Measurements from ENCODE around the gene BRMS1. TPM values are rescaled to one million over a fixed set of nuclear protein-coding genes. Genes with fewer than 3 reads are reported as not detected.

Gene BRMS1
- total and polyA plus RNA-seq, 4 donors = 21.5 to 55.2 (median 23.4) TPM

DNA sequence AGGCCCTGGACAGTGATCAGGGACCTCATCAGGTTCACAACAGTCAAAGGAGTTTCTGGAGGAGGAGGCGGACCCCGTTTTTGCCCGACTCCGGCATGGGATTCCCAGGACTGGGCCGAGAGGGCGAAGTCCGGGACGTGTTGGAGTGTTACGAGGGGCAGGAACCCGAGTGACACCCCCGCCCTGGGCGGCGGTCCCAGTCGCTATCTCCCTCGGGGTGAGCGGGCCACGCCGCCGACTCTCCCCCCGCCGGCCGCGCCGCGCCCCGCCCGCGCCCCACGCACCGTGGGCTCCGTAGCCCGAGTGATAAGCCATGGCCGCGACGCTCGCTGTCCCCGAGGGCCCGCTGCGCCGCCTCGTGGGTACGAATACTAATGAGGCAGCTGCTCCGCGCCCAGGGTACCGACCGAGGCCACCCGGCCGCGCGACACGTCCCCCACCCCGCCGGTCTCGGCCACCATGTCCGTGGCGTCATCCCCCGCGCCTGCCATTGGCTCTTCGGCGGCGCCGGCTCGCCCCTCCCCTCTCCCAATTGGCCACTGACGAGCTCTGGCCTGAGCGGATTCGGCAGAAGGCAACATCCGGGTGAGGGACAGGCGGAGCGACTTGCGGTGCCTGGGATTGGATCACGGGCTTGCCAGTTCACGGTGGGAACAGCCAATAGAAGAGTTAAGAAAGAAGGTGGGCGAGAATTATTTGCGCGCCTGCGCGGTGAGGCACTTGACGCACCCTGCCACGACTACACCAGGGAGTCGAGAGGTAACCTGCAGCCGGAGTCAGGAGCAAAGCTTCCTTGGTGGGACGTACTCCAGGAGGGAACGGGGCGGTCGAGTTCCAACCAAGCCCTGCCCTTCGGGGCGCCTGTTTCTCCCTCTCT, 56.0 kb downstream of the BRMS1 start, which contains the start of gene YIF1A:
Gene YIF1A, minus strand, starts transcription at position 473 of the 877 bp plus-strand sequence. Its CDS starts 158 bp downstream, at position 315.
- intact Hi-C loops (cut with DNase I) = no loop called here
- Histone ChIP-seq H3K27ac (ENCODE audit: low read depth in 1 of 2, low read length in 2 of 2) (peak within 1 kb of the TSS; percentile 43 to 77), H3K4me1 (ENCODE audit: control insufficient read depth in 1 of 2, insufficient read depth in 2 of 2, low read length in 2 of 2) (no peaks in the 10 kb centered on the region), H3K27me3 (ENCODE audit: control insufficient read depth in 1 of 2, insufficient read depth in 2 of 2, low read length in 1 of 2) (no peaks in the 10 kb centered on the region), H3K4me3 (ENCODE audit: low read length in 2 of 2) (peak within 1 kb of the TSS; percentile 51 to 54), H3K36me3 (ENCODE audit: control insufficient read depth in 1 of 2, insufficient read depth in 2 of 2, low read length in 1 of 2) (no peaks in the 10 kb centered on the region), H3K9me3 (ENCODE audit: control insufficient read depth, low read length) (no peaks in the 10 kb centered on the region)
- DNase-seq (peak; percentile 99 to 100), ATAC-seq (ENCODE audit: low FRiP score) (peak; percentile 97)
- 0% methylated on average over 71 to 87 of the region's 87 CpGs for WGBS, 2 donors

GRCh38 chr11:66287889-66288670, 56.8 kb downstream of the BRMS1 start:
- H3K4me1 ChIP-seq (ENCODE audit: control insufficient read depth in 1 of 2, insufficient read depth in 2 of 2, low read length in 2 of 2) = no peaks in the 10 kb centered on the region
- peak overlapping the region; percentile 51 to 54 for H3K4me3 ChIP-seq (ENCODE audit: low read length in 2 of 2)
- DNase-seq (peak in 1 of 2 donors; percentile 51), ATAC-seq (ENCODE audit: low FRiP score) (no peak)
- H3K36me3 ChIP-seq (ENCODE audit: control insufficient read depth in 1 of 2, insufficient read depth in 2 of 2, low read length in 1 of 2) = no peaks in the 10 kb centered on the region
- H3K9me3 ChIP-seq (ENCODE audit: control insufficient read depth, low read length) = no peaks in the 10 kb centered on the region
- H3K27ac ChIP-seq (ENCODE audit: low read depth in 1 of 2, low read length in 2 of 2) = peak overlapping the region in 1 of 2 donors; percentile 77
- intact Hi-C loops (cut with DNase I) = no loop called here
- WGBS, 2 donors = 22 to 23% methylated on average over 20 of the region's 20 CpGs
- no peaks in the 10 kb centered on the region for H3K27me3 ChIP-seq (ENCODE audit: control insufficient read depth in 1 of 2, insufficient read depth in 2 of 2, low read length in 1 of 2)

Other genes starting within 250 kb of the BRMS1 start
- gene KLC2, start 87.4 kb downstream of the BRMS1 start, total RNA-seq = 10 to 100 TPM; 32.4 to 34.3 TPM
- 10 to 100 TPM; 14.8 to 27.0 TPM for gene KLC2, start 87.4 kb downstream of the BRMS1 start, polyA plus RNA-seq
- gene RAB1B, start 76.5 kb downstream of the BRMS1 start, total RNA-seq = 100 to 1,000 TPM; 102 to 111 TPM
- gene RAB1B, start 76.5 kb downstream of the BRMS1 start, polyA plus RNA-seq = 100 to 1,000 TPM; 125 to 130 TPM
- gene CNIH2, start 66.9 kb downstream of the BRMS1 start, total RNA-seq = 1 to 10 TPM in 1 of 2 donors, under 1 TPM in 1; 0.75 to 1.1 TPM
- under 1 TPM in 1 of 2 donors, not detected in 1; 0.18 TPM for gene CNIH2, start 66.9 kb downstream of the BRMS1 start, polyA plus RNA-seq
- gene YIF1A, start 56.0 kb downstream of the BRMS1 start, total RNA-seq = 10 to 100 TPM; 73.2 to 75.5 TPM
- 100 to 1,000 TPM in 1 of 2 donors, 10 to 100 TPM in 1; 76.0 to 109 TPM for gene YIF1A, start 56.0 kb downstream of the BRMS1 start, polyA plus RNA-seq
- under 1 TPM in 1 of 2 donors, not detected in 1; 0.13 TPM for gene TMEM151A, start 53.2 kb downstream of the BRMS1 start, total RNA-seq
- gene TMEM151A, start 53.2 kb downstream of the BRMS1 start, polyA plus RNA-seq = not detected
- 100 to 1,000 TPM in 1 of 2 donors, 10 to 100 TPM in 1; 38.6 to 118 TPM for gene CD248, start 28.1 kb downstream of the BRMS1 start, total RNA-seq
- gene CD248, start 28.1 kb downstream of the BRMS1 start, polyA plus RNA-seq = 1 to 10 TPM; 3.1 to 7.2 TPM
- 1 to 10 TPM; 8.3 to 9.1 TPM for gene RIN1, start 8.7 kb downstream of the BRMS1 start, total RNA-seq
- gene RIN1, start 8.7 kb downstream of the BRMS1 start, polyA plus RNA-seq = 10 to 100 TPM in 1 of 2 donors, 1 to 10 TPM in 1; 1.8 to 13.3 TPM
- gene B4GAT1, start 2.5 kb upstream of the BRMS1 start, total RNA-seq = 10 to 100 TPM; 11.8 to 18.8 TPM
- gene B4GAT1, start 2.5 kb upstream of the BRMS1 start, polyA plus RNA-seq = 10 to 100 TPM in 1 of 2 donors, 1 to 10 TPM in 1; 7.0 to 18.3 TPM
- 1 to 10 TPM; 1.9 to 3.3 TPM for gene SLC29A2, start 26.7 kb upstream of the BRMS1 start, total RNA-seq
- 1 to 10 TPM in 1 of 2 donors, under 1 TPM in 1; 0.38 to 3.9 TPM for gene SLC29A2, start 26.7 kb upstream of the BRMS1 start, polyA plus RNA-seq
- gene NPAS4, start 75.9 kb upstream of the BRMS1 start, total RNA-seq = 1 to 10 TPM in 1 of 2 donors, under 1 TPM in 1; 0.54 to 7.0 TPM
- gene NPAS4, start 75.9 kb upstream of the BRMS1 start, polyA plus RNA-seq = 1 to 10 TPM in 1 of 2 donors, not detected in 1; 2.5 TPM
- gene MRPL11, start 93.7 kb upstream of the BRMS1 start, total RNA-seq = 10 to 100 TPM; 27.6 to 33.5 TPM
- 10 to 100 TPM; 40.1 to 54.5 TPM for gene MRPL11, start 93.7 kb upstream of the BRMS1 start, polyA plus RNA-seq
- 10 to 100 TPM; 11.5 to 15.7 TPM for gene PELI3, start 121.8 kb upstream of the BRMS1 start, total RNA-seq
- gene PELI3, start 121.8 kb upstream of the BRMS1 start, polyA plus RNA-seq = 10 to 100 TPM; 14.3 to 16.3 TPM
- 10 to 100 TPM; 15.5 to 24.8 TPM for gene DPP3, start 135.3 kb upstream of the BRMS1 start, total RNA-seq
- 10 to 100 TPM; 18.8 to 23.8 TPM for gene DPP3, start 135.3 kb upstream of the BRMS1 start, polyA plus RNA-seq
- 10 to 100 TPM; 27.2 to 58.1 TPM for gene BBS1, start 165.5 kb upstream of the BRMS1 start, total RNA-seq
- 10 to 100 TPM; 18.9 to 34.9 TPM for gene BBS1, start 165.5 kb upstream of the BRMS1 start, polyA plus RNA-seq
- 10 to 100 TPM in 1 of 2 donors, 1 to 10 TPM in 1; 9.3 to 14.7 TPM for gene ZDHHC24, start 200.9 kb upstream of the BRMS1 start, total RNA-seq
- gene ZDHHC24, start 200.9 kb upstream of the BRMS1 start, polyA plus RNA-seq = 1 to 10 TPM; 4.1 to 9.3 TPM
- 1 to 10 TPM in 1 of 2 donors, not detected in 1; 3.0 TPM for gene ACTN3, start 201.8 kb upstream of the BRMS1 start, total RNA-seq
- not detected for gene ACTN3, start 201.8 kb upstream of the BRMS1 start, polyA plus RNA-seq
- 100 to 1,000 TPM in 1 of 2 donors, 10 to 100 TPM in 1; 38.3 to 110 TPM for gene CTSF, start 223.5 kb upstream of the BRMS1 start, total RNA-seq
- 10 to 100 TPM; 52.1 to 98.5 TPM for gene CTSF, start 223.5 kb upstream of the BRMS1 start, polyA plus RNA-seq
- under 1 TPM; 0.19 to 0.33 TPM for gene CCDC87, start 248.0 kb upstream of the BRMS1 start, total RNA-seq
- under 1 TPM in 1 of 2 donors, not detected in 1; 0.10 TPM for gene CCDC87, start 248.0 kb upstream of the BRMS1 start, polyA plus RNA-seq
- 10 to 100 TPM; 25.7 to 48.0 TPM for gene CCS, start 248.1 kb upstream of the BRMS1 start, total RNA-seq
- gene CCS, start 248.1 kb upstream of the BRMS1 start, polyA plus RNA-seq = 100 to 1,000 TPM in 1 of 2 donors, 10 to 100 TPM in 1; 29.8 to 287 TPM

All from aorta (tissue), 5 donors.